Ovary (tissue), 3 donors: Measurements from ENCODE around the gene ADCY1.

Experiments used
- CTCF ChIP-seq, 3 donors: fragments of 450-650 bp in 2 of 3; fragments of 200-600 bp in 1 of 3; IDR thresholded peaks; one replicate each; pipeline versions ENCODE4 v1.5.1 to v1.8.0; 2016 to 2022; ENCODE audit warnings: antibody characterized with exemption in 3 of 3, mild to moderate bottlenecking in 1 of 3
- EP300 ChIP-seq: sonication (generic); formaldehyde crosslinking; IDR thresholded peaks from one replicate; pipeline ENCODE4 v1.6.1; 2017; ENCODE audit warnings: antibody characterized with exemption
- POLR2A ChIP-seq: fragments of 450-650 bp; IDR thresholded peaks from one replicate; pipeline ENCODE4 v1.6.1; 2017; ENCODE audit warnings: antibody characterized with exemption, mild to moderate bottlenecking, moderate library complexity
- donor health status: DM: no; HTN: no; CAD: no.

GRCh38 chr7:45687185-45687560 is 113.0 kb downstream of the ADCY1 start:
- no peak for TF ChIP-seq CTCF (IDR thresholded peaks at IDR 0.05)
- no peak for TF ChIP-seq POLR2A
- no peak for TF ChIP-seq EP300
